ENCODE measurements around the gene ACAP2.

DNA sequence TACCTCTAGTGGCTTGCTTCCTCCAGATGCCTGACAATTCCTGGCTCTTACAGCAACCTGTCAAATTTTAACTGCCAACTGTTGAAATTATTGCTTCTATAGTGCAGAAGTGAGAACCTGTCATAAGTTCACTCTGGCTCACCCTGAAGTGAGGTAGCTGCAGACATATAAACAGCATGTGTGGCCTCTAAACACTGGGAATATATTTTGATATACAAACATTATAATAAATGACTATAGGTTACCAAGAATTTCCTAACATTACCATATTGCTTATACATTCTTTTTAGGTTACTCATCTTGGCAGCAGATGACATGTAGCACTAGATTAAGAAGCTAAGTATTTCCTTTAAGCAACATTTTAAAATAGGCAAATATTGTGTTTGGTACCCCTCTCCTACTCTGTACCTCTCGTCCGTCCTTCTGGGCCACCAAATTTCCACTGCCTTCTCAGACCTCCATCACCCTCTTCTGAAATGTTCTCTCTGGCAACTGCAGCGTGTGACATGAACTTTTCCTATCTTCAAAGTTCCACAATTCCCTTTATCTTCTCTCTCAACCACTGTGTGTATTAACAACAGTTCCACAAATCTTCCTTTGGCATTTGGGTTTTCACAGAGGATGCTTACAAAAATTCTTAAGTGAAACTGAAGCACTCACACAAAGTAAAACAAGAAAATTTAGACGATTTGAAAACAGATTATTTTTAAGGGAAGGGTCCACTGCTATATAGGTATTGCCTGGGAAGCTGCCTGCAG lies 156.5 kb downstream of the ACAP2 start:
- TF ChIP-seq, protein P1, sequence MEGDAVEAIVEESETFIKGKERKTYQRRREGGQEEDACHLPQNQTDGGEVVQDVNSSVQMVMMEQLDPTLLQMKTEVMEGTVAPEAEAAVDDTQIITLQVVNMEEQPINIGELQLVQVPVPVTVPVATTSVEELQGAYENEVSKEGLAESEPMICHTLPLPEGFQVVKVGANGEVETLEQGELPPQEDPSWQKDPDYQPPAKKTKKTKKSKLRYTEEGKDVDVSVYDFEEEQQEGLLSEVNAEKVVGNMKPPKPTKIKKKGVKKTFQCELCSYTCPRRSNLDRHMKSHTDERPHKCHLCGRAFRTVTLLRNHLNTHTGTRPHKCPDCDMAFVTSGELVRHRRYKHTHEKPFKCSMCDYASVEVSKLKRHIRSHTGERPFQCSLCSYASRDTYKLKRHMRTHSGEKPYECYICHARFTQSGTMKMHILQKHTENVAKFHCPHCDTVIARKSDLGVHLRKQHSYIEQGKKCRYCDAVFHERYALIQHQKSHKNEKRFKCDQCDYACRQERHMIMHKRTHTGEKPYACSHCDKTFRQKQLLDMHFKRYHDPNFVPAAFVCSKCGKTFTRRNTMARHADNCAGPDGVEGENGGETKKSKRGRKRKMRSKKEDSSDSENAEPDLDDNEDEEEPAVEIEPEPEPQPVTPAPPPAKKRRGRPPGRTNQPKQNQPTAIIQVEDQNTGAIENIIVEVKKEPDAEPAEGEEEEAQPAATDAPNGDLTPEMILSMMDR (IDR thresholded peaks at IDR 0.05), result no peak
- TF ChIP-seq POLR2A (IDR thresholded peaks at IDR 0.05), result no peak
